Endothelial cell of umbilical vein (primary cell): ENCODE measurements around the gene GALNT2. TPM values are rescaled to one million over a fixed set of nuclear protein-coding genes. Genes with fewer than 3 reads are reported as not detected.
A peak's percentile ranks its signal among the peaks of the same experiment; 100 is the strongest.

ENCODE experiments used
- BruUV-seq: library from RNA; stranded (reverse); fragments of 400-500 nt; replicated peaks from 2 replicates; lab custom pipeline; 2021; lab: Mats Ljungman, UMichigan
- CTCF ChIA-PET: fragments of 300-600, 350-600 bp; sonication (Branson Sonifier 250); formaldehyde crosslinking; loops from one replicate; lab custom pipeline; 2021; ENCODE audit warnings: antibody characterized with exemption, inconsistent platforms; lab: Charles Lee
- POLR2A ChIA-PET: fragments of 300-600, 350-600 bp; sonication (Branson Sonifier 250); formaldehyde crosslinking; loops from one replicate; lab custom pipeline; 2021; ENCODE audit warnings: antibody characterized with exemption, inconsistent platforms; lab: Charles Lee
- DNase-seq: peaks from one replicate; pipeline ENCODE4 v3.0.0-alpha.2; 2011; ENCODE audit warnings: low read depth, low spot score
- FAIRE-seq: peaks from 2 replicates; lab custom pipeline; 2011; peaks lifted over from hg19 to GRCh38; lab: Jason Lieb, UNC
- H2AFZ ChIP-seq: 2 replicates; pipeline ENCODE4 v1.6.0; 2012; ENCODE audit warnings: low read depth, low read length, control low read depth, inconsistent platforms
- H3K27ac ChIP-seq: 2 replicates; pipeline ENCODE4 v1.5.1; 2011; ENCODE audit warnings: low read depth, mild to moderate bottlenecking, control low read depth, low read length, moderate library complexity; ENCODE audit not compliant: insufficient read depth
- H3K27me3 ChIP-seq, 2 experiments: 2 replicates each; pipeline versions ENCODE4 v1.6.0 to v1.6.1; 2011; ENCODE audit warnings: low read length in 2 of 2, mixed read lengths in 1 of 2; ENCODE audit not compliant: control insufficient read depth in 2 of 2, insufficient read depth in 2 of 2
- H3K36me3 ChIP-seq, 2 experiments: 2 replicates in 1 of 2; 3 replicates in 1 of 2; pipeline ENCODE4 v1.5.1; 2011; ENCODE audit warnings: low read length in 2 of 2, mild to moderate bottlenecking in 1 of 2, moderate library complexity in 1 of 2; ENCODE audit not compliant: control insufficient read depth in 2 of 2, insufficient read depth in 2 of 2; ENCODE audit errors: extremely low read depth in 1 of 2
- H3K4me1 ChIP-seq: 3 replicates; pipeline ENCODE4 v1.5.1; 2011; ENCODE audit warnings: mild to moderate bottlenecking, low read length; ENCODE audit not compliant: control insufficient read depth, insufficient read depth; ENCODE audit errors: extremely low read depth
- H3K4me2 ChIP-seq: 2 replicates; pipeline ENCODE4 v1.6.1; 2011; ENCODE audit warnings: low read length, control low read depth, mixed read lengths; ENCODE audit not compliant: insufficient read depth
- H3K4me3 ChIP-seq, 3 experiments: fragments of 200-600 bp in 1 of 3; sonication (generic), shearing (Covaris generic) in 1 of 3; replicated peaks in 1 of 3; 2 replicates each; pipeline ENCODE4 v1.5.1; 2011 to 2016; ENCODE audit warnings: control low read depth in 3 of 3, low read length in 3 of 3, mild to moderate bottlenecking in 2 of 3, inconsistent platforms in 1 of 3, low read depth in 1 of 3, moderate library complexity in 1 of 3; ENCODE audit not compliant: insufficient read depth in 1 of 3
- H3K79me2 ChIP-seq: 2 replicates; pipeline ENCODE4 v1.6.0; 2012; ENCODE audit warnings: low read length, inconsistent platforms; ENCODE audit not compliant: control insufficient read depth, insufficient read depth
- H3K9ac ChIP-seq: replicated peaks from 2 replicates; pipeline ENCODE3; 2011; ENCODE audit warnings: low read length, control low read depth; ENCODE audit not compliant: insufficient read depth; ENCODE audit errors: extremely low read depth
- H3K9me1 ChIP-seq: replicated peaks from 3 replicates; pipeline ENCODE4 v1.6.0; 2011; ENCODE audit warnings: mild to moderate bottlenecking, low read length; ENCODE audit not compliant: control insufficient read depth, insufficient read depth; ENCODE audit errors: extremely low read depth
- H3K9me3 ChIP-seq: replicated peaks from 2 replicates; pipeline ENCODE4 v1.5.1; 2012; ENCODE audit warnings: low read length, inconsistent platforms; ENCODE audit not compliant: control insufficient read depth, insufficient read depth
- H4K20me1 ChIP-seq: replicated peaks from 2 replicates; pipeline ENCODE3; 2011; ENCODE audit warnings: mild to moderate bottlenecking, low read length; ENCODE audit not compliant: control insufficient read depth, insufficient read depth; ENCODE audit errors: extremely low read depth
- EZH2 ChIP-seq: IDR thresholded peaks from 2 replicates; pipeline ENCODE4 v1.6.1; 2012; ENCODE audit warnings: borderline replicate concordance, low read depth, mild to moderate bottlenecking, moderate library complexity, low read length, inconsistent platforms; ENCODE audit not compliant: severe bottlenecking
- FOS ChIP-seq: IDR thresholded peaks from 2 replicates; pipeline ENCODE4 v1.6.1; 2011; ENCODE audit warnings: mild to moderate bottlenecking, low read length, moderate library complexity, borderline replicate concordance; ENCODE audit not compliant: insufficient read depth
- GATA2 ChIP-seq: IDR thresholded peaks from 2 replicates; pipeline ENCODE4 v1.7.0; 2011; ENCODE audit warnings: low read depth, mild to moderate bottlenecking, moderate library complexity, mixed read lengths, low read length; ENCODE audit not compliant: insufficient read length, insufficient read depth
- JUN ChIP-seq: IDR thresholded peaks from 2 replicates; pipeline ENCODE4 v1.6.1; 2011; ENCODE audit warnings: borderline replicate concordance, low read depth; ENCODE audit not compliant: insufficient read length, insufficient read depth
- MYC ChIP-seq: IDR thresholded peaks from one replicate; pipeline ENCODE4 v1.6.1; 2011; ENCODE audit warnings: mild to moderate bottlenecking, low read depth, low read length
- POLR2A ChIP-seq: IDR thresholded peaks from 2 replicates; pipeline ENCODE4 v1.6.1; 2012; ENCODE audit warnings: low read depth, mild to moderate bottlenecking, control low read depth, low read length
- POLR2AphosphoS5 ChIP-seq: IDR thresholded peaks from 2 replicates; pipeline ENCODE4 v1.6.1; 2012; ENCODE audit warnings: low read depth, mild to moderate bottlenecking, control low read depth, low read length, moderate library complexity; ENCODE audit not compliant: insufficient read depth
- dilution Hi-C: fragments of 300-500 bp; cut with MboI; formaldehyde crosslinking; loops from one replicate; pipeline ENCODE4 v1.15.0; 2019; ENCODE audit warnings: low sequenced_read_pairs; ENCODE audit not compliant: extremely low pct_ligation_motif_present
- intact Hi-C: fragments of 100-400 bp; cut with micrococcal nuclease; formaldehyde crosslinking; loops from one replicate; pipeline ENCODE4 v1.10.0; 2022
- polyA plus RNA-seq, 4 experiments: library from polyadenylated mRNA; depleted of rRNA in 3 of 4; stranded (reverse) in 3 of 4; unstranded in 1 of 4; fragments of >200 nt; gene quantifications; 2 replicates each; pipeline versions ENCODE4 v1.2.1 to v1.2.3, GENCODE V29; 2011 to 2012; ENCODE audit warnings: missing spikeins in 1 of 4
- total RNA-seq: library from RNA; stranded (reverse); gene quantifications from 2 replicates; pipeline ENCODE4 v1.2.3, GENCODE V29; 2021
- TF ChIP-seq, protein P1 (sequence below), 2 donors: IDR thresholded peaks; 1 replicate in 1 of 2; 2 replicates in 1 of 2; pipeline ENCODE4 v1.5.1; 2011; ENCODE audit warnings: low read length in 2 of 2, mild to moderate bottlenecking in 2 of 2, moderate library complexity in 2 of 2, control low read depth in 1 of 2, inconsistent platforms in 1 of 2, low read depth in 1 of 2; ENCODE audit not compliant: insufficient read depth in 1 of 2; ENCODE audit errors: extremely low read depth in 1 of 2
- TF ChIP-seq, protein P2 (sequence below): IDR thresholded peaks from 2 replicates; pipeline ENCODE4 v1.6.1; 2011; ENCODE audit not compliant: insufficient read depth, insufficient read length

Gene GALNT2
- total and polyA plus RNA-seq, 2 donors (not counting 3 experiments of a cell fraction or from before 2014, with no cell fraction given): 56.3 to 77.5 TPM

DNA sequence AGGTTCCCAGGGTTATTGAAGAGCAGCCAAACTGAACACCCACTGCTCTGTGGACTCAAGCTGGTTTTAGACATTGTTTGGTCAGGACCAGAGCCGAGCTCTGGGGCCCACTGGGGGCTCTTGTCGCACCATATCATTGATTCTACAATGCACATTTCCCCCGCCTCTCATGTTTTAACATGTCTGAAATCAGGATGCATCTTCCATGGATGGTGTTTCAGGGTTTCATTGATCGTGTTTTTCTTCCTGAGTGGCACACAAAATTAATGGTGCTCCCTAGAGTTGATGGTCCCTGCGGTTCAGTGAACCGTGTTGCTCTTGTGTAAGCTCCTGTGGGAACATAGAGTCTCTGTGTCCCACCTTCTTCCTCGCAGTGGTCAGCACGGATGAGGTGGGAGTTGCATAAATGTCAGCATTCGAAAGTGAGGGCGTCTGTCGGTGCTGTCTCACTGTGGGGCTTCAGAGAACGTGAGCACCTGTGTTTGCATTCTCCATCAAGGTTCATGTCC is 38.3 kb downstream of the GALNT2 start:
- DNase-seq (no peak), FAIRE-seq (no peak)
- H3K4me3 ChIP-seq: no peak overlapping the region
- intact Hi-C loops: loop anchor here (2.0 to 5.0 kb wide), 3 partner anchors 37 to 110 kb away; no protein-coding TSS in a partner anchor
- H3K9me3 ChIP-seq: no peaks in the 10 kb centered on the region
- no peak overlapping the region for H2AFZ ChIP-seq
- H3K9ac ChIP-seq: peak overlapping the region; percentile 16
- no peaks in the 10 kb centered on the region for H3K27me3 ChIP-seq
- POLR2A ChIA-PET: no interaction called here
- CTCF ChIA-PET: interaction anchor here (0.8 to 2.3 kb wide), 11 partner anchors 8 to 116 kb away, joined by 3 to 11 read pairs (median 4); no protein-coding TSS in a partner anchor
- no peaks in the 10 kb centered on the region for H4K20me1 ChIP-seq
- no TSS peak for BruUV-seq
- H3K27ac ChIP-seq: peak overlapping the region; percentile 76
- H3K36me3 ChIP-seq: no peaks in the 10 kb centered on the region
- H3K4me1 ChIP-seq: peaks cover 25% of the 10 kb centered on the region
- peak overlapping the region; percentile 44 for H3K4me2 ChIP-seq
- no peaks in the 10 kb centered on the region for H3K9me1 ChIP-seq
- dilution Hi-C loops: no loop called here
- peaks cover 2% of the 10 kb centered on the region for H3K79me2 ChIP-seq
- TF ChIP-seq FOS: no peak
- peak; percentile 2 for TF ChIP-seq POLR2A

DNA sequence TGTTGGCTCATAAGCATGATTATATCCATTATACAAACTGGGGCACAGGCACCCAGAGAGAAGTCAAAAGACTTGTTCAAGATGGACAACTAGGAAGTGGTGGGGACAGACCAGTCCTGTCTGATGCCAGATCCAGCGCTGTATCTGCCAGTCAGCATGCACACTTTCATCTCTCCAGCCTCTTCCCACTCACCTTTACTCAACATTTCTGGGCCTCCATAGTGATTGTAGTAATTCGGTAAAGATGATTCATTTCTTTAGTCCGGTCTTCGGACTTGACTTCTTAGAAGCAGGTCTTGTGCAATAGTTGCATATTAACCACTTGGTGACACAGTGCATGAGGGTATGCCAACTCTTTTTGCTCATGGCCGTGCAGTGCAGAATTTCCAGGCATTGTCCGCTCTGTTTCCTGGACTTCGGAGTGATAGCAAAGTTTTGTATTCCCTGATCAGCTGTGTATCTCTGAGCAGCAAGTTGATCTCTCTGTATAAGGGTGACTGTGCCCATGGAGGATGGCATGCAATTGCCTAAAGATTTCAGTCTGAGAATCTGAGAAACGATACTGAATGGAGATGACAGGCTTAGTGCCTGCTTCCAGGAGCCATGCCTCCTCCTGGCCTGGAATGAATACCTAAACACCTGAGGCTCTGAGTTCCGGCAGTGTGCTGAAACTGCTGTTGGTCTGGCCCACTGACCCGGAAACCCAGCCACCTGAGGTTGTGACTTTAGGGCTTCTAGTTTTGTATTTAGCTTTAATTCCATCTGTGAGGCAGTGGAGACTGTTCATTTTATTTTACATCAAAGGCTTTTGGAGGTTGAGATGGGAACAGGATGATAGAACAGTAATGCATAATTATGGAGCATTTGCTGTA is 39.0 kb downstream of the GALNT2 start:
- Histone ChIP-seq H4K20me1 (no peaks in the 10 kb centered on the region), H3K79me2 (peaks cover 2% of the 10 kb centered on the region), H2AFZ (no peak overlapping the region), H3K4me3 (no peak overlapping the region), H3K4me1 (peaks cover 25% of the 10 kb centered on the region), H3K27ac (peak overlapping the region; percentile 76), H3K4me2 (peak overlapping the region; percentile 44), H3K27me3 (no peaks in the 10 kb centered on the region), H3K9me1 (no peaks in the 10 kb centered on the region), H3K9me3 (no peaks in the 10 kb centered on the region), H3K9ac (peak overlapping the region; percentile 16), H3K36me3 (no peaks in the 10 kb centered on the region)
- dilution Hi-C loops (no loop called here), intact Hi-C loops (loop anchor here (2.0 to 5.0 kb wide), 3 partner anchors 36 to 109 kb away; no protein-coding TSS in a partner anchor)
- POLR2A ChIA-PET: interaction anchor here (0.7 kb wide), 1 partner anchor 18 kb away, joined by 3 read pairs; no protein-coding TSS in a partner anchor
- DNase-seq (peak; percentile 68), FAIRE-seq (peak; percentile 81)
- TF ChIP-seq FOS (no peak), POLR2A (no peak), MYC (no peak), JUN (no peak), POLR2AphosphoS5 (no peak), GATA2 (no peak), EZH2 (no peak)
- TF ChIP-seq, protein P1, sequence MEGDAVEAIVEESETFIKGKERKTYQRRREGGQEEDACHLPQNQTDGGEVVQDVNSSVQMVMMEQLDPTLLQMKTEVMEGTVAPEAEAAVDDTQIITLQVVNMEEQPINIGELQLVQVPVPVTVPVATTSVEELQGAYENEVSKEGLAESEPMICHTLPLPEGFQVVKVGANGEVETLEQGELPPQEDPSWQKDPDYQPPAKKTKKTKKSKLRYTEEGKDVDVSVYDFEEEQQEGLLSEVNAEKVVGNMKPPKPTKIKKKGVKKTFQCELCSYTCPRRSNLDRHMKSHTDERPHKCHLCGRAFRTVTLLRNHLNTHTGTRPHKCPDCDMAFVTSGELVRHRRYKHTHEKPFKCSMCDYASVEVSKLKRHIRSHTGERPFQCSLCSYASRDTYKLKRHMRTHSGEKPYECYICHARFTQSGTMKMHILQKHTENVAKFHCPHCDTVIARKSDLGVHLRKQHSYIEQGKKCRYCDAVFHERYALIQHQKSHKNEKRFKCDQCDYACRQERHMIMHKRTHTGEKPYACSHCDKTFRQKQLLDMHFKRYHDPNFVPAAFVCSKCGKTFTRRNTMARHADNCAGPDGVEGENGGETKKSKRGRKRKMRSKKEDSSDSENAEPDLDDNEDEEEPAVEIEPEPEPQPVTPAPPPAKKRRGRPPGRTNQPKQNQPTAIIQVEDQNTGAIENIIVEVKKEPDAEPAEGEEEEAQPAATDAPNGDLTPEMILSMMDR (IDR thresholded peaks at IDR 0.05; ENCODE audit: extremely low read depth in 1 of 2, insufficient read depth in 1 of 2, low read depth in 1 of 2, low read length in 2 of 2): no peak
- TF ChIP-seq, protein P2, sequence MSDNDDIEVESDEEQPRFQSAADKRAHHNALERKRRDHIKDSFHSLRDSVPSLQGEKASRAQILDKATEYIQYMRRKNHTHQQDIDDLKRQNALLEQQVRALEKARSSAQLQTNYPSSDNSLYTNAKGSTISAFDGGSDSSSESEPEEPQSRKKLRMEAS: no peak
- CTCF ChIA-PET: interaction anchor here (1.8 to 2.2 kb wide), 3 partner anchors 8 to 115 kb away, joined by 4 to 10 read pairs (median 9); no protein-coding TSS in a partner anchor
- BruUV-seq: no TSS peak
